ENCODE measurements around the gene SPEG. TPM values are rescaled to one million over a fixed set of nuclear protein-coding genes. Genes with fewer than 3 reads are reported as not detected.

The SPEG gene
- total and polyA plus RNA-seq, 2 of the 13 experiments (the other 11 are each of a cell fraction or from before 2014, with no cell fraction given) = 0.18 to 0.24 TPM

GRCh38 chr2:219387306-219388120 lies 47.1 kb upstream of the SPEG start, which contains the start of gene DNPEP (continued):
- TF ChIP-seq GMEB2 (CRISPR knock-in tag; IDR thresholded peaks at IDR 0.05; ENCODE audit: low read depth) (no peak), TSC22D2 (CRISPR knock-in tag; IDR thresholded peaks at IDR 0.05; ENCODE audit: borderline replicate concordance) (no peak), MAF1 (CRISPR knock-in tag; IDR thresholded peaks at IDR 0.05; ENCODE audit: borderline replicate concordance) (no peak), ZNF878 (CRISPR knock-in tag; IDR thresholded peaks at IDR 0.05) (0 out of 2 replicates have a peak, but pooled peaks have one; percentile 57), SYNCRIP (IDR thresholded peaks at IDR 0.05; ENCODE audit: insufficient read depth, low read depth, low read length) (no peak), POGK (CRISPR knock-in tag; conservative IDR thresholded peaks at IDR 0.05) (no peak), ZKSCAN8 (CRISPR knock-in tag; IDR thresholded peaks at IDR 0.05; ENCODE audit: borderline replicate concordance) (no peak), ZNF34 (CRISPR knock-in tag; IDR thresholded peaks at IDR 0.05; ENCODE audit: borderline replicate concordance) (peak; percentile 69; the same call in 1 of the 2 replicates), RARG (CRISPR knock-in tag; IDR thresholded peaks at IDR 0.05; ENCODE audit: low read depth) (no peak; the same call in 1 of the 2 replicates), ZNF792 (CRISPR knock-in tag; IDR thresholded peaks at IDR 0.05) (peak; percentile 52; the same call in 1 of the 2 replicates), POGZ (CRISPR knock-in tag; IDR thresholded peaks at IDR 0.05) (peak; percentile 65), ESRRA (CRISPR knock-in tag; IDR thresholded peaks at IDR 0.05; ENCODE audit: low read depth) (no peak; the same call in 1 of the 2 replicates), ZNF256 (CRISPR knock-in tag; conservative IDR thresholded peaks at IDR 0.05) (no peak), ZNF510 (CRISPR knock-in tag; IDR thresholded peaks at IDR 0.05; ENCODE audit: low read depth) (peak; percentile 64; the same call in 1 of the 2 replicates), RAD21 (CRISPR knock-in tag; IDR thresholded peaks at IDR 0.05) (peak; percentile 30; the same call in 1 of the 2 replicates), EED (CRISPR knock-in tag; IDR thresholded peaks at IDR 0.05) (peak; percentile 51; the same call in 1 of the 2 replicates), HNRNPL (IDR thresholded peaks at IDR 0.05; ENCODE audit: low read depth, low read length) (peak; percentile 63; the same call in 1 of the 2 replicates), REPIN1 (CRISPR knock-in tag; IDR thresholded peaks at IDR 0.05; ENCODE audit: borderline replicate concordance, low read depth) (peak; percentile 85), ZSCAN29 (CRISPR knock-in tag; conservative IDR thresholded peaks at IDR 0.05) (no peak), ZNF569 (CRISPR knock-in tag; IDR thresholded peaks at IDR 0.05; ENCODE audit: borderline replicate concordance) (no peak), MAX (IDR thresholded peaks at IDR 0.05) (peak; percentile 86), ZNF841 (CRISPR knock-in tag; IDR thresholded peaks at IDR 0.05; ENCODE audit: borderline replicate concordance) (no peak), CERS6 (CRISPR knock-in tag; IDR thresholded peaks at IDR 0.05) (no peak), ZNF143 (CRISPR knock-in tag; IDR thresholded peaks at IDR 0.05) (no peak), ZNF615 (CRISPR knock-in tag; IDR thresholded peaks at IDR 0.05; ENCODE audit: borderline replicate concordance) (peak; percentile 72; the same call in 1 of the 2 replicates), SMC3 (IDR thresholded peaks at IDR 0.05; ENCODE audit: low read length) (no peak)
